RWPE1 (cell line): ENCODE measurements around the gene LZIC.

Experiments
- CTCF ChIA-PET: fragments of 350-600 bp; sonication (Branson Sonifier 250); formaldehyde crosslinking; extraction: SDS; loops from one replicate; lab custom pipeline; 2021; lab: Yijun Ruan, JAX
- POLR2A ChIA-PET: fragments of 400-600 bp; formaldehyde crosslinking; extraction: SDS; loops from one replicate; lab custom pipeline; 2020; ENCODE audit warnings: antibody characterized with exemption; ENCODE audit not compliant: low non-redundant PET; lab: Yijun Ruan, JAX
- DNase-seq: peaks from one replicate; pipeline ENCODE4 v3.0.0; 2012; ENCODE audit warnings: low spot score
- H3K27ac ChIP-seq: fragments of 450-650 bp; 2 replicates; pipeline ENCODE4 v1.5.1; 2017
- CTCF ChIP-seq: fragments of 450-650 bp; conservative IDR thresholded peaks from 2 replicates; pipeline ENCODE4 v1.5.1; 2017; ENCODE audit warnings: low read depth, mild to moderate bottlenecking

LZIC gene

GRCh38 chr1:9889411-9889810, 53.8 kb downstream of the LZIC start:
- TF ChIP-seq CTCF: no peak
- DNase-seq: no peak
- ChIA-PET CTCF (interaction anchor here (0.6 kb wide), 1 partner anchor 53 kb away, joined by 4 read pairs; no protein-coding TSS in a partner anchor), POLR2A (no interaction called here)
- peak overlapping the region; percentile 99 for H3K27ac ChIP-seq

- peak overlapping the region; percentile 99 for H3K27ac ChIP-seq
- no peak for TF ChIP-seq CTCF
- CTCF ChIA-PET: no interaction called here
- DNase-seq: no peak
- POLR2A ChIA-PET: no interaction called here
Observed at GRCh38 chr1:9888886-9889285, 54.3 kb downstream of the LZIC start.

GRCh38 chr1:9887070-9887469, 56.1 kb downstream of the LZIC start:
- H3K27ac ChIP-seq: peak overlapping the region; percentile 99
- ChIA-PET CTCF (interaction anchor here (0.7 kb wide), 1 partner anchor 24 kb away, joined by 4 read pairs; no protein-coding TSS in a partner anchor), POLR2A (no interaction called here)
- DNase-seq: no peak
- TF ChIP-seq CTCF: no peak

- DNase-seq: no peak
- POLR2A ChIA-PET: no interaction called here
- CTCF ChIA-PET: interaction anchor here (0.8 kb wide), 1 partner anchor 101 kb away, joined by 3 read pairs; no protein-coding TSS in a partner anchor
- peak overlapping the region; percentile 27 for H3K27ac ChIP-seq
- no peak for TF ChIP-seq CTCF
Observed at GRCh38 chr1:9886092-9886742, 57.0 kb downstream of the LZIC start.

GRCh38 chr1:9884805-9885204, 58.4 kb downstream of the LZIC start:
- POLR2A ChIA-PET: no interaction called here
- CTCF ChIA-PET: interaction anchor here (0.7 kb wide), 1 partner anchor 16 kb away, joined by 4 read pairs; no protein-coding TSS in a partner anchor

More at GRCh38 chr1:9884805-9885204, 58.4 kb downstream of the LZIC start:
- no peak for DNase-seq
- H3K27ac ChIP-seq: peak overlapping the region; percentile 81
- TF ChIP-seq CTCF: no peak
